ENCODE results near the gene OGT.
A peak's percentile ranks its signal among the peaks of the same experiment; 100 is the strongest.

OGT gene

GRCh38 chrX:71514367-71515037, 18.4 kb upstream of the OGT start:
- H3K9ac ChIP-seq (ENCODE audit: low read depth, low read length): no peak overlapping the region
- no peaks in the 10 kb centered on the region for H3K4me1 ChIP-seq (ENCODE audit: control insufficient read depth, insufficient read depth, low read length)
- H3K27me3 ChIP-seq (ENCODE audit: control insufficient read depth, insufficient read depth, low read length): no peaks in the 10 kb centered on the region
- no peak overlapping the region for H3K4me3 ChIP-seq (ENCODE audit: low read depth, low read length)
- no peaks in the 10 kb centered on the region for H3K36me3 ChIP-seq (ENCODE audit: control insufficient read depth, insufficient read depth, low read length)
- no peaks in the 10 kb centered on the region for H3K9me3 ChIP-seq (ENCODE audit: control insufficient read depth, insufficient read depth, low read length)

DNA sequence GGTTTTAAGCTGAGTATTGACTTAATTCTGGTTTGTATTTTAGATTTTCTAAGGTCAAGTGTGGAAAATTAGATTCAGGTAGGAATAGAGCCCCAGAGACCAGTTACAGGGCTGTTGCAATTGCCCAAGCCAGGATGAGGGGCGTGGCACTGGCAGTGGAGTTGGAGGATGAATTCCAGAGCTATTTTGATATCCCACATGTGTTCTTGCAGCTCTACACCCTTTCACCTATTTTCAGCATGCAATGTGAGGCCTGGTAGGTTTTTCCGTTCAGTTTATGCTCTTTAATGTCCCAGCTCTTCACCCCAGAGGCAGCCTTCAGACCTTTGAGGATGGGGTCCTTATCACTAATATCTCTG, 17.9 kb upstream of the OGT start:
- no peak overlapping the region for H3K9ac ChIP-seq (ENCODE audit: low read depth, low read length)
- no peaks in the 10 kb centered on the region for H3K9me3 ChIP-seq (ENCODE audit: control insufficient read depth, insufficient read depth, low read length)
- H3K4me3 ChIP-seq (ENCODE audit: low read depth, low read length): no peak overlapping the region
- no peaks in the 10 kb centered on the region for H3K36me3 ChIP-seq (ENCODE audit: control insufficient read depth, insufficient read depth, low read length)
- no peaks in the 10 kb centered on the region for H3K4me1 ChIP-seq (ENCODE audit: control insufficient read depth, insufficient read depth, low read length)
- no peaks in the 10 kb centered on the region for H3K27me3 ChIP-seq (ENCODE audit: control insufficient read depth, insufficient read depth, low read length)

GRCh38 chrX:71525316-71525715, 7.6 kb upstream of the OGT start:
- no peaks in the 10 kb centered on the region for H3K9me3 ChIP-seq (ENCODE audit: control insufficient read depth, insufficient read depth, low read length)
- no peaks in the 10 kb centered on the region for H3K27me3 ChIP-seq (ENCODE audit: control insufficient read depth, insufficient read depth, low read length)
- no peaks in the 10 kb centered on the region for H3K4me1 ChIP-seq (ENCODE audit: control insufficient read depth, insufficient read depth, low read length)
- no peak overlapping the region for H3K4me3 ChIP-seq (ENCODE audit: low read depth, low read length)
- H3K36me3 ChIP-seq (ENCODE audit: control insufficient read depth, insufficient read depth, low read length): no peaks in the 10 kb centered on the region
- no peak overlapping the region for H3K9ac ChIP-seq (ENCODE audit: low read depth, low read length)

DNA sequence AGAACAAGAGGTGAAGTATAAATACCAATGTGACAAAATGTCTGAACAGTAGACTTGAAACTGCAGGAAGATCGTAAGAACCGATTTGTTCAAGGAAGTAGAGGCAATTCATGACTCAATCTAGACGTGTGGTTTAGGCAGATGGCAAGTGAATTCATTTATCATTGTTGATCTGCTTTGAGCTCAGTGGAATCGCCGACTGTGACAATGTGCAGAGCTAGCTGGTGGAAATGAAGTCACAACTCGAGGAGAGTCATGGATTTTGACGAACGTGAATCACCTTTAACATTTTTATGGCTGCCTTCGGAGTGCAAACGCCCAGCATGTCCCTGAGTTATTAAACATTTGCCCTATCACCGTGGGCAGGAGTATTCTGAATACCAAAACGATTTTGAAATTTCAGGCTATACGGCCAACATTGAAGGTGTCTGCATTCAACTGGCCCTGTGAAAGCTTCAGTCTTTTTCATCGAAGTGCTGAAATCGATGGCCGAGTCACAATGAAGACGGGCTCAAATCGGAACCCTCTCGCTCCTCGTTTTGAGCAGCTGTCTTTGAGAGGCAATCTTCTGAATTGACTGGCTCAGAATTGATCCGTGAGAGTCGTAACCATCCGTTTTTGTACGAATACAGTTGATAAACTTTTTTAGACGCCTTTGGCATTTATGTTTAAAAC, 689 bp upstream of the OGT start:
- Histone ChIP-seq H3K9ac (ENCODE audit: low read depth, low read length) (no peak overlapping the region), H3K9me3 (ENCODE audit: control insufficient read depth, insufficient read depth, low read length) (no peaks in the 10 kb centered on the region), H3K36me3 (ENCODE audit: control insufficient read depth, insufficient read depth, low read length) (no peaks in the 10 kb centered on the region), H3K27me3 (ENCODE audit: control insufficient read depth, insufficient read depth, low read length) (no peaks in the 10 kb centered on the region), H3K4me3 (ENCODE audit: low read depth, low read length) (peak overlapping the region; percentile 92), H3K4me1 (ENCODE audit: control insufficient read depth, insufficient read depth, low read length) (no peaks in the 10 kb centered on the region)

GRCh38 chrX:71533516-71533850, 579 bp downstream of the OGT start:
- Histone ChIP-seq H3K9me3 (ENCODE audit: control insufficient read depth, insufficient read depth, low read length) (no peaks in the 10 kb centered on the region), H3K36me3 (ENCODE audit: control insufficient read depth, insufficient read depth, low read length) (no peaks in the 10 kb centered on the region), H3K4me1 (ENCODE audit: control insufficient read depth, insufficient read depth, low read length) (no peaks in the 10 kb centered on the region), H3K9ac (ENCODE audit: low read depth, low read length) (peak overlapping the region; percentile 95), H3K27me3 (ENCODE audit: control insufficient read depth, insufficient read depth, low read length) (no peaks in the 10 kb centered on the region), H3K4me3 (ENCODE audit: low read depth, low read length) (peak overlapping the region; percentile 92)

DNA sequence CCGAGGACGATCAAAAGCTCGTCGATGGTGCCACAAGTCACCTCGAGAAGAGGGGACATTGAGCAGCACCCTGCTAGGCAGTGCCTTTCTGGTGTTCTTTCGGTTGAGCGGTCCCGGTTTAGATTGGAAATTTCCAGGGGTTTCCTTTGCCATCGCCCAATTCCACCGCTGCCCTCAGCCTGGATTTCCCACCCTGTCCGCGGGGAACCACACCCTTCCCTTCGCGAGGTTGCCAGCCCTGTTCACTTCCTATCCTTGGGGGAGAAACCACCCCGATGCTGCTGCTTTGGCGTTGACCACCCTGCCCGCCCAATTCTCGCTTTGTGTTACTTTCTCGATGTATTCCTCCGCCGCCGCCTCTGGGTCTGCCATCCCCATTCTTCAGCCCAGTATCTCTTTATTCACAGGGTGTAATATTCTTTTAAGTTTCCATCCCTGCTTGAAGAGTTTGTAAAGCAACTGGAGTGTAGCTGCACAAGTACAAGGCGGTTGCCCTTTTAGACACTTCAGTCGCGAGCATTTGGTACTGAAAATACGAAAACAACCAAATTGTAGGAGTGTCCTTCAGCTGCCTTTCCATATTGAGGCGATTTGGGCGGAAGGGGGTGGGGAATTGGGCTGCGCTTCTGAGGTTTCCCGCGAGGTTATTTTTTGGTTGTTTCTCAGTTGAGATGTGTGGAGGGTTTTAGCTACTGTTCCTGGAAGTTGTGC, 1.1 kb downstream of the OGT start:
- Histone ChIP-seq H3K27me3 (ENCODE audit: control insufficient read depth, insufficient read depth, low read length) (no peaks in the 10 kb centered on the region), H3K36me3 (ENCODE audit: control insufficient read depth, insufficient read depth, low read length) (no peaks in the 10 kb centered on the region), H3K4me3 (ENCODE audit: low read depth, low read length) (peak overlapping the region; percentile 92), H3K4me1 (ENCODE audit: control insufficient read depth, insufficient read depth, low read length) (no peaks in the 10 kb centered on the region), H3K9me3 (ENCODE audit: control insufficient read depth, insufficient read depth, low read length) (no peaks in the 10 kb centered on the region), H3K9ac (ENCODE audit: low read depth, low read length) (peak overlapping the region; percentile 95)

- peak overlapping the region; percentile 92 for H3K4me3 ChIP-seq (ENCODE audit: low read depth, low read length)
- no peaks in the 10 kb centered on the region for H3K27me3 ChIP-seq (ENCODE audit: control insufficient read depth, insufficient read depth, low read length)
- H3K9me3 ChIP-seq (ENCODE audit: control insufficient read depth, insufficient read depth, low read length): no peaks in the 10 kb centered on the region
- H3K4me1 ChIP-seq (ENCODE audit: control insufficient read depth, insufficient read depth, low read length): no peaks in the 10 kb centered on the region
- no peak overlapping the region for H3K9ac ChIP-seq (ENCODE audit: low read depth, low read length)
- no peaks in the 10 kb centered on the region for H3K36me3 ChIP-seq (ENCODE audit: control insufficient read depth, insufficient read depth, low read length)
Measured at GRCh38 chrX:71534773-71535544, 2.1 kb downstream of the OGT start.

GRCh38 chrX:71536285-71536684, 3.4 kb downstream of the OGT start:
- no peaks in the 10 kb centered on the region for H3K36me3 ChIP-seq (ENCODE audit: control insufficient read depth, insufficient read depth, low read length)
- peaks cover 2% of the 10 kb centered on the region for H3K4me1 ChIP-seq (ENCODE audit: control insufficient read depth, insufficient read depth, low read length)
- H3K4me3 ChIP-seq (ENCODE audit: low read depth, low read length): no peak overlapping the region
- no peaks in the 10 kb centered on the region for H3K9me3 ChIP-seq (ENCODE audit: control insufficient read depth, insufficient read depth, low read length)
- H3K9ac ChIP-seq (ENCODE audit: low read depth, low read length): no peak overlapping the region
- H3K27me3 ChIP-seq (ENCODE audit: control insufficient read depth, insufficient read depth, low read length): no peaks in the 10 kb centered on the region

- H3K4me1 ChIP-seq (ENCODE audit: control insufficient read depth, insufficient read depth, low read length): peaks cover 5% of the 10 kb centered on the region
Measured at GRCh38 chrX:71537743-71538142, 4.8 kb downstream of the OGT start.

DNA sequence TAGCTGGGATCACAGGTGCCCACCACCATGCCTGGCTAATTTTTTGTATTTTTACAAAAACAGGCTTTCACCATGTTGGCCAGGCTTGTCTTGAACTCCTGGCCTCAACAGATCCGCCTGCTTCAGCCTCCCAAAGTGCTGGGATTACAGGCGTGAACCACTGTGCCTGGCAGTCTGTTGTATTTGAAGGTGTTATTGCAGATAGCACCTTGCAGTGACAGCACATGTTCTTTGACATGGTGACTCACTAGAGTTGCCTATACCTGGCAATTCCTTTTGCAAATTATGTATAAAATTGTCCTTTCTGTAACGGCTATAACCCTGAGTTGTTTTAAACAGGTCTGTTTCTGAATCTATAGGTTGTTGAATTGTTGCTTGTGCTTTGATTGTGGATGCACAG, 7.9 kb downstream of the OGT start:
- no peaks in the 10 kb centered on the region for H3K27me3 ChIP-seq (ENCODE audit: control insufficient read depth, insufficient read depth, low read length)
- H3K9ac ChIP-seq (ENCODE audit: low read depth, low read length): no peak overlapping the region
- no peaks in the 10 kb centered on the region for H3K36me3 ChIP-seq (ENCODE audit: control insufficient read depth, insufficient read depth, low read length)
- peaks cover 7% of the 10 kb centered on the region for H3K4me1 ChIP-seq (ENCODE audit: control insufficient read depth, insufficient read depth, low read length)
- no peak overlapping the region for H3K4me3 ChIP-seq (ENCODE audit: low read depth, low read length)
- H3K9me3 ChIP-seq (ENCODE audit: control insufficient read depth, insufficient read depth, low read length): peaks cover 3% of the 10 kb centered on the region

More at GRCh38 chrX:71537743-71538142, 4.8 kb downstream of the OGT start:
- H3K4me3 ChIP-seq (ENCODE audit: low read depth, low read length): no peak overlapping the region
- H3K27me3 ChIP-seq (ENCODE audit: control insufficient read depth, insufficient read depth, low read length): no peaks in the 10 kb centered on the region
- H3K36me3 ChIP-seq (ENCODE audit: control insufficient read depth, insufficient read depth, low read length): no peaks in the 10 kb centered on the region
- H3K9ac ChIP-seq (ENCODE audit: low read depth, low read length): no peak overlapping the region
- H3K9me3 ChIP-seq (ENCODE audit: control insufficient read depth, insufficient read depth, low read length): no peaks in the 10 kb centered on the region

GRCh38 chrX:71541210-71542022, 8.5 kb downstream of the OGT start:
- H3K9ac ChIP-seq (ENCODE audit: low read depth, low read length): no peak overlapping the region
- no peak overlapping the region for H3K4me3 ChIP-seq (ENCODE audit: low read depth, low read length)
- H3K4me1 ChIP-seq (ENCODE audit: control insufficient read depth, insufficient read depth, low read length): peaks cover 7% of the 10 kb centered on the region
- H3K9me3 ChIP-seq (ENCODE audit: control insufficient read depth, insufficient read depth, low read length): peaks cover 3% of the 10 kb centered on the region
- no peaks in the 10 kb centered on the region for H3K36me3 ChIP-seq (ENCODE audit: control insufficient read depth, insufficient read depth, low read length)
- no peaks in the 10 kb centered on the region for H3K27me3 ChIP-seq (ENCODE audit: control insufficient read depth, insufficient read depth, low read length)

All from iPS-15b (cell line).